ENCODE data around the gene SOX21. TPM values are rescaled to one million over a fixed set of nuclear protein-coding genes. Genes with fewer than 3 reads are reported as not detected.

SOX21 gene
- 1.1 and 3.1 TPM in 2 replicates for total RNA-seq

GRCh38 chr13:94712287-94712811 is at the start of gene SOX21:
Gene SOX21, minus strand, starts transcription at chr13:94712545. Its CDS starts 496 bp downstream, at chr13:94712049.
- no peak for FAIRE-seq
- peaks cover 9% of the 10 kb centered on the region for H3K27me3 ChIP-seq (ENCODE audit: control insufficient read depth, insufficient read depth, low read length)

DNA sequence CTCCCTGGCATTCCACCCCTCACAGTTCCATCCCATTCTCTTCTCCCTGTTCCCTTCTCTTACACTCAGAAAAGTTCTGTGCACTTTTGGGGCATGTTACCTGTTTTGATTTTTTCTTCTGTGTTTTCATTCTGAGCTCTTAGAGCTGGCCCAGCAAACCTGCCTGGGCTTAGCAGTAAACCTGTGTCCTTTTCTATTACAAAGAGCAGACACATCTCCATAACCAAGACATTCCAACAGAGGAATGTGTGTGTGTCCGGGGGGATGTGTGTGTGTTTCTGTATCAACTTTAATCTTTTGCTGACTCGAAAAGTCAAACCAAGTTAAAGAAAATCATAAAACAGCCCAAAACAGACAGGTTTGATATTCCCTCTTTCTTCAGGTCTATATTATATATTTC is 49.1 kb upstream of the SOX21 start:
- DNase-seq (ENCODE audit: low read depth) (no peak), FAIRE-seq (no peak)
- H3K36me3 ChIP-seq (ENCODE audit: control insufficient read depth, insufficient read depth, low read length) = no peaks in the 10 kb centered on the region
- no peak overlapping the region for H3K4me3 ChIP-seq (ENCODE audit: low read depth, low read length)
- TF ChIP-seq, protein P1, sequence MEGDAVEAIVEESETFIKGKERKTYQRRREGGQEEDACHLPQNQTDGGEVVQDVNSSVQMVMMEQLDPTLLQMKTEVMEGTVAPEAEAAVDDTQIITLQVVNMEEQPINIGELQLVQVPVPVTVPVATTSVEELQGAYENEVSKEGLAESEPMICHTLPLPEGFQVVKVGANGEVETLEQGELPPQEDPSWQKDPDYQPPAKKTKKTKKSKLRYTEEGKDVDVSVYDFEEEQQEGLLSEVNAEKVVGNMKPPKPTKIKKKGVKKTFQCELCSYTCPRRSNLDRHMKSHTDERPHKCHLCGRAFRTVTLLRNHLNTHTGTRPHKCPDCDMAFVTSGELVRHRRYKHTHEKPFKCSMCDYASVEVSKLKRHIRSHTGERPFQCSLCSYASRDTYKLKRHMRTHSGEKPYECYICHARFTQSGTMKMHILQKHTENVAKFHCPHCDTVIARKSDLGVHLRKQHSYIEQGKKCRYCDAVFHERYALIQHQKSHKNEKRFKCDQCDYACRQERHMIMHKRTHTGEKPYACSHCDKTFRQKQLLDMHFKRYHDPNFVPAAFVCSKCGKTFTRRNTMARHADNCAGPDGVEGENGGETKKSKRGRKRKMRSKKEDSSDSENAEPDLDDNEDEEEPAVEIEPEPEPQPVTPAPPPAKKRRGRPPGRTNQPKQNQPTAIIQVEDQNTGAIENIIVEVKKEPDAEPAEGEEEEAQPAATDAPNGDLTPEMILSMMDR (IDR thresholded peaks at IDR 0.05; ENCODE audit: insufficient read depth, low read length, severe bottlenecking) = no peak
- no peaks in the 10 kb centered on the region for H3K27me3 ChIP-seq (ENCODE audit: control insufficient read depth, insufficient read depth, low read length)

More at GRCh38 chr13:94712287-94712811, at the start of gene SOX21:
- Histone ChIP-seq H3K36me3 (ENCODE audit: control insufficient read depth, insufficient read depth, low read length) (no peaks in the 10 kb centered on the region), H3K4me3 (ENCODE audit: low read depth, low read length) (peak within 1 kb of the TSS; percentile 36)
- TF ChIP-seq, protein P1 (IDR thresholded peaks at IDR 0.05; ENCODE audit: insufficient read depth, low read length, severe bottlenecking) = no peak
- DNase-seq (ENCODE audit: low read depth) = no peak

DNA sequence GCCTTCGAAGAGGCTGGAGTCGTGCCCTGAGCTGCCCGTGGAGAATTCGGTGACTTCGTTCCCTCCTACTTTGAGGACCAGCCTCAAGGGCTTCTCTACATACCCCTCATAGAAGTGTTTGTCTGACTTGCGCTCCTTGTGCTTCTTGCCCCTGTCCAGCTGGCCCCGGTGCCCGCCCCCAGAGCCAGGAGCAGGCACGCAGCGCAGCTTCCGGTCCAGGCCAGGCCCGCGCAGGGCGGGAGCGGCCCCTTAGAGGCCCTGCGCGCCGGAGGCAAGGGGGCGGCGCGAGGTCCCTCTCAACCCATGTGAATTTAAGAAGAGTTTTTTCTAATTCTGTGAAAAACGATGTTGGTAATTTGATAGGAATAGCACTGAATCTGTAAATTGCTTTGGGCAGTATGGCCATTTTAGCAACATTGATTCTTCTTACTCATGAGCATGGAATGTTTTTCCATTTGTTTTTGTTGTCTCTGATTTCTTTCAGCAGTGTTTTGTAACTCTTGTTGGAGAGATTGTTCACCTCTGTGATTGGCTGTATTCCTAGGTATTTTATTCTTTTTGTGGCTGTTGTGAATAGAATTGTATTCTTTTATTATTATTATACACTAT is 46.9 kb upstream of the SOX21 start:
- FAIRE-seq (no peak), DNase-seq (ENCODE audit: low read depth) (no peak)
- H3K27me3 ChIP-seq (ENCODE audit: control insufficient read depth, insufficient read depth, low read length) = no peaks in the 10 kb centered on the region
- H3K4me3 ChIP-seq (ENCODE audit: low read depth, low read length) = no peak overlapping the region
- TF ChIP-seq, protein P1 (IDR thresholded peaks at IDR 0.05; ENCODE audit: insufficient read depth, low read length, severe bottlenecking) = no peak
- H3K36me3 ChIP-seq (ENCODE audit: control insufficient read depth, insufficient read depth, low read length) = no peaks in the 10 kb centered on the region

GRCh38 chr13:94758436-94758960 is 46.2 kb upstream of the SOX21 start:
- no peak for FAIRE-seq

GRCh38 chr13:94753327-94753726 is 41.0 kb upstream of the SOX21 start:
- Histone ChIP-seq H3K27me3 (ENCODE audit: control insufficient read depth, insufficient read depth, low read length) (no peaks in the 10 kb centered on the region), H3K4me3 (ENCODE audit: low read depth, low read length) (no peak overlapping the region), H3K36me3 (ENCODE audit: control insufficient read depth, insufficient read depth, low read length) (no peaks in the 10 kb centered on the region)
- DNase-seq (ENCODE audit: low read depth) (no peak), FAIRE-seq (no peak)
- TF ChIP-seq, protein P1 (IDR thresholded peaks at IDR 0.05; ENCODE audit: insufficient read depth, low read length, severe bottlenecking) = no peak

More at GRCh38 chr13:94758436-94758960, 46.2 kb upstream of the SOX21 start:
- TF ChIP-seq, protein P1 (IDR thresholded peaks at IDR 0.05; ENCODE audit: insufficient read depth, low read length, severe bottlenecking) = no peak
- no peaks in the 10 kb centered on the region for H3K36me3 ChIP-seq (ENCODE audit: control insufficient read depth, insufficient read depth, low read length)
- no peak for DNase-seq (ENCODE audit: low read depth)
- H3K27me3 ChIP-seq (ENCODE audit: control insufficient read depth, insufficient read depth, low read length) = no peaks in the 10 kb centered on the region
- no peak overlapping the region for H3K4me3 ChIP-seq (ENCODE audit: low read depth, low read length)

Measured in bronchial epithelial cell (primary cell).